Measurements from ENCODE around the gene IFNA13.

DNA sequence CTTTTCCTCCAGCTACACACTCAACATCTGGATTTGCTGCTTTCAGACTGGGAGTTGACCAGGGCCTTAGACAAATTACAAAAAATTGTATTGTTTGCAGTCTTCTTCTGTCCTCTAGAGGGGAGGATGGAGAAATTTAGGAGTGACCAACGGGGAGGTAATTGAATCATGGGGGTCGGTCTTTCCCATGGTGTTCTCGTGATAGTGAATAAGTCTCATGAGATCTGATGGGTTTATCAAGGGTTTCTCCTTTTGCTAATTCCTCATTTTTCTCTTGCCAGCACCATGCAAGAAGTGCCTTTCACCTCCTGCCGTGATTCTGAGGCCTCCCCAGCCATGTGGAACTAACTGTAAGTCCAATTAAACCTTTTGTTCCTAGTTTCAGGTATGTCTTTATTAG, 45.3 kb upstream of the IFNA13 start:
- no peak for TF ChIP-seq POLR2A (IDR thresholded peaks at IDR 0.05; ENCODE audit: low read depth, low read length)
- TF ChIP-seq, protein P1, sequence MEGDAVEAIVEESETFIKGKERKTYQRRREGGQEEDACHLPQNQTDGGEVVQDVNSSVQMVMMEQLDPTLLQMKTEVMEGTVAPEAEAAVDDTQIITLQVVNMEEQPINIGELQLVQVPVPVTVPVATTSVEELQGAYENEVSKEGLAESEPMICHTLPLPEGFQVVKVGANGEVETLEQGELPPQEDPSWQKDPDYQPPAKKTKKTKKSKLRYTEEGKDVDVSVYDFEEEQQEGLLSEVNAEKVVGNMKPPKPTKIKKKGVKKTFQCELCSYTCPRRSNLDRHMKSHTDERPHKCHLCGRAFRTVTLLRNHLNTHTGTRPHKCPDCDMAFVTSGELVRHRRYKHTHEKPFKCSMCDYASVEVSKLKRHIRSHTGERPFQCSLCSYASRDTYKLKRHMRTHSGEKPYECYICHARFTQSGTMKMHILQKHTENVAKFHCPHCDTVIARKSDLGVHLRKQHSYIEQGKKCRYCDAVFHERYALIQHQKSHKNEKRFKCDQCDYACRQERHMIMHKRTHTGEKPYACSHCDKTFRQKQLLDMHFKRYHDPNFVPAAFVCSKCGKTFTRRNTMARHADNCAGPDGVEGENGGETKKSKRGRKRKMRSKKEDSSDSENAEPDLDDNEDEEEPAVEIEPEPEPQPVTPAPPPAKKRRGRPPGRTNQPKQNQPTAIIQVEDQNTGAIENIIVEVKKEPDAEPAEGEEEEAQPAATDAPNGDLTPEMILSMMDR (IDR thresholded peaks at IDR 0.05; ENCODE audit: extremely low read depth in 1 of 2, insufficient read depth in 1 of 2, low read depth in 1 of 2, low read length in 2 of 2), result no peak
- no peak for TF ChIP-seq GATA2 (IDR thresholded peaks at IDR 0.05; ENCODE audit: insufficient read depth, insufficient read length, low read depth, low read length)
- no peak for TF ChIP-seq EZH2 (IDR thresholded peaks at IDR 0.05; ENCODE audit: borderline replicate concordance, low read depth, low read length, severe bottlenecking)
- no peak for TF ChIP-seq JUN (IDR thresholded peaks at IDR 0.05; ENCODE audit: borderline replicate concordance, insufficient read depth, insufficient read length, low read depth)
